Activated gamma-delta T cell (primary cell): ENCODE measurements around the gene HLA-DQB1.
"Not testable (repeated sequence)": the region's sequence is repeated elsewhere in the genome, so short reads cannot be mapped to it uniquely, and the experiment has no call there.

Source experiments
- DNase-seq: peaks from one replicate; lab custom pipeline; 2025; lab: John Stamatoyannopoulos, UW

The HLA-DQB1 gene

GRCh38 chr6:32662099-32662498 is 4.4 kb downstream of the HLA-DQB1 start:
- DNase-seq = no peak

- no peak for DNase-seq
Measured at GRCh38 chr6:32659856-32660595, 6.4 kb downstream of the HLA-DQB1 start.

- DNase-seq = no peak
Measured at GRCh38 chr6:32658268-32658897, 8.1 kb downstream of the HLA-DQB1 start.

GRCh38 chr6:32657819-32658218 is 8.6 kb downstream of the HLA-DQB1 start:
- DNase-seq = not testable (repeated sequence)

GRCh38 chr6:32657329-32657728 is 9.1 kb downstream of the HLA-DQB1 start:
- DNase-seq = not testable (repeated sequence)

- no peak for DNase-seq
Measured at GRCh38 chr6:32655203-32655710, 11.2 kb downstream of the HLA-DQB1 start.

GRCh38 chr6:32645047-32645703 is 21.3 kb downstream of the HLA-DQB1 start:
- DNase-seq = no peak

GRCh38 chr6:32643904-32644303 is 22.6 kb downstream of the HLA-DQB1 start:
- no peak for DNase-seq

GRCh38 chr6:32642720-32643106 is 23.7 kb downstream of the HLA-DQB1 start:
- no peak for DNase-seq

GRCh38 chr6:32641785-32642719 is 24.4 kb downstream of the HLA-DQB1 start:
- not testable (repeated sequence) for DNase-seq

GRCh38 chr6:32641122-32641521 is 25.3 kb downstream of the HLA-DQB1 start:
- DNase-seq = no peak

- DNase-seq = no peak
Measured at GRCh38 chr6:32639440-32640394, 26.7 kb downstream of the HLA-DQB1 start.

- DNase-seq = no peak
Measured at GRCh38 chr6:32638532-32639219, 27.8 kb downstream of the HLA-DQB1 start.

- no peak for DNase-seq
Measured at GRCh38 chr6:32637883-32638282, 28.6 kb downstream of the HLA-DQB1 start.

- DNase-seq = no peak
Measured at GRCh38 chr6:32637219-32637880, 29.1 kb downstream of the HLA-DQB1 start, which contains the start of gene HLA-DQA1. Gene HLA-DQA1 (plus strand): TSS chr6:32637406. CDS start chr6:32637459, 53 bp downstream.

- DNase-seq = no peak
Measured at GRCh38 chr6:32635526-32636123, 30.8 kb downstream of the HLA-DQB1 start.

- not testable (repeated sequence) for DNase-seq
Measured at GRCh38 chr6:32629793-32630192, 36.7 kb downstream of the HLA-DQB1 start.

- DNase-seq = no peak
Measured at GRCh38 chr6:32627831-32628230, 38.6 kb downstream of the HLA-DQB1 start.

GRCh38 chr6:32627249-32627648 is 39.2 kb downstream of the HLA-DQB1 start:
- no peak for DNase-seq
